ENCODE results near the gene PSG2. TPM values are rescaled to one million over a fixed set of nuclear protein-coding genes. Genes with fewer than 3 reads are reported as not detected.
"Not testable (repeated sequence)": the region's sequence is repeated elsewhere in the genome, so short reads cannot be mapped to it uniquely, and the experiment has no call there.

The PSG2 gene
- total RNA-seq, 2 donors from 2014 or later, result not detected

GRCh38 chr19:43115064-43115463 is 32.6 kb upstream of the PSG2 start:
- ATAC-seq; H3K27me3 ChIP-seq; H3K4me3 ChIP-seq; intact Hi-C loops (cut with DNase I); H3K36me3 ChIP-seq (replicated peaks in 1 of 2; ENCODE audit: insufficient read depth in 1 of 2, low read depth in 2 of 2); H3K27ac ChIP-seq; DNase-seq; H3K4me1 ChIP-seq; H3K9me3 ChIP-seq: not testable (repeated sequence)

GRCh38 chr19:43114626-43115025 is 32.1 kb upstream of the PSG2 start:
- H3K4me1 ChIP-seq, result not testable (repeated sequence)

DNA sequence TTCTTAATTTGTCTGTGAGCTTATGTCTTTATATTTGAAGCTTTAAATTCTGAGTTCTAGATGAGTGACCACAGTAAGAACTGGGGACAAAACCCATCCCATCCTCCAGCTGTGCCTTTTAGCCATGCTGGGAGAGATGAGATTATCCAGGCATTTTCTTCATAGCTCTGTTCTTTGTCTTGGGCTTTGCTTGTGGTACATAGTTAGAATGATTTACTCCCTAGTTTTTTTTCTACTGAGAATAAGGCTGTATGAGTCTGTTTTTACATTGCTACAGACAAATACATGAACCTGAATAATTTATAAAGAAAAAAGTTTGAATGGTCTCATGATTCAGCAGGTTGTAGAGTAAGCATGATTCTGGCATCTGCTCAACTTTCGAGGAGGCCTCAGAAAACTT is 24.9 kb upstream of the PSG2 start:
- H3K9me3 ChIP-seq; H3K4me3 ChIP-seq; intact Hi-C loops (cut with DNase I); H3K4me1 ChIP-seq; ATAC-seq; H3K36me3 ChIP-seq (replicated peaks in 1 of 2; ENCODE audit: insufficient read depth in 1 of 2, low read depth in 2 of 2); H3K27ac ChIP-seq; H3K27me3 ChIP-seq; DNase-seq: not testable (repeated sequence)
- 43 to 73% methylated on average over 1 of the region's 1 CpG for WGBS, 2 donors

More at GRCh38 chr19:43114626-43115025, 32.1 kb upstream of the PSG2 start:
- H3K27ac ChIP-seq; ATAC-seq; H3K36me3 ChIP-seq (replicated peaks in 1 of 2; ENCODE audit: insufficient read depth in 1 of 2, low read depth in 2 of 2); H3K9me3 ChIP-seq; intact Hi-C loops (cut with DNase I); H3K27me3 ChIP-seq; DNase-seq; H3K4me3 ChIP-seq: not testable (repeated sequence)
- 48 to 57% methylated on average over 2 of the region's 2 CpGs for WGBS, 2 donors

DNA sequence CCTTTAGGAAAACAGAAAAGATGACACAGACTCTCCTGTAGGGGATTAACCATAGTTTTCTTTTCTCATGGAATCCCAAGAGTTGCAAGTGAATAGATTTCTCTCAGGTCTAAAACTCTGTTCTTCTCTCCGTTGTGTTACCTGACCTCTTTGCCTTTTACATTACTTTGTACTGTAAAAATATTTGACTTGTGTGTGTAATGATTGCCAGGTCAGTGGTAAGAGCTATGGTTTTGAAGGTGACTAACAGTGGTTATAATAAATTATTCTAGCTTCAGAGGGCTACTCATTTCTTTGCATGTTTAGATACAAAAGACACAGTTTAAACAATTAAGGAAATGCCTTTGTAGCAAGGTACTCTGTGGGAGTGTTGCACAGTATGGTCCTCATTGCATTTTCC is 23.0 kb upstream of the PSG2 start:
- TF ChIP-seq CTCF (IDR thresholded peaks at IDR 0.05), result no peak
- TF ChIP-seq POLR2A (IDR thresholded peaks at IDR 0.05), result no peak
- no peaks in the 10 kb centered on the region for H3K36me3 ChIP-seq (replicated peaks in 1 of 2; ENCODE audit: insufficient read depth in 1 of 2, low read depth in 2 of 2)
- 54 to 57% methylated on average over 1 of the region's 1 CpG for WGBS, 2 donors

GRCh38 chr19:43104215-43104850 is 21.8 kb upstream of the PSG2 start:
- ATAC-seq; H3K4me3 ChIP-seq; H3K27ac ChIP-seq; H3K27me3 ChIP-seq; H3K4me1 ChIP-seq; intact Hi-C loops (cut with DNase I); H3K36me3 ChIP-seq (replicated peaks in 1 of 2; ENCODE audit: insufficient read depth in 1 of 2, low read depth in 2 of 2); H3K9me3 ChIP-seq: not testable (repeated sequence)
- DNase-seq, result peak in 1 of 4 donors; percentile 7
- 39 to 58% methylated on average over 2 of the region's 2 CpGs for WGBS, 2 donors
- peak in 4 of 7 experiments; percentile 5 to 38 (median 16) for TF ChIP-seq CTCF (IDR thresholded peaks at IDR 0.05)

More for the DNA sequence above, 23.0 kb upstream of the PSG2 start:
- Histone ChIP-seq H3K9me3 (peaks cover 0 to 5% (median 0%) of the 10 kb centered on the region in 3 donors), H3K27ac (no peak overlapping the region), H3K27me3 (no peaks in the 10 kb centered on the region), H3K4me3 (no peak overlapping the region), H3K4me1 (no peaks in the 10 kb centered on the region)
- intact Hi-C loops (cut with DNase I), result no loop called here
- ATAC-seq (no peak), DNase-seq (no peak)

DNA sequence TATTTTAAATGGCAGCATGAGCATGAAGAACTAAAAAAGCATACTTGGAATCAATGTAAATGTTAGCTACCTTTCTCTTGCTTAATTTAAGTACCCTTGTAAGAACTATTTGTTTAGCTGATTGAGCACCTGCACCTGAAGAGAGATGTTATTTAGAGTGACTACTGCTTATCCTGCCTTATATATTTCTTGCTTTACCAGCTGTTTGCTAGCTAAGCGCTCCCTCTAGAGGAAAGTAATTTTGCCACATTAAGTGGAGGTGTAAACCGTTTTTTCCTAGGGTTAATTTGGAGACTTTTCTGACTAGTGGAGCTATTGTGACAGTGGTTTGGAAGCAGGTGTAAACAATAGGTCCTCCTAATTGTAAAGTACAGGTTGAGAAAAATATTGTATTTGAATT is 19.4 kb upstream of the PSG2 start:
- 51 to 55% methylated on average over 2 of the region's 2 CpGs for WGBS, 2 donors

DNA sequence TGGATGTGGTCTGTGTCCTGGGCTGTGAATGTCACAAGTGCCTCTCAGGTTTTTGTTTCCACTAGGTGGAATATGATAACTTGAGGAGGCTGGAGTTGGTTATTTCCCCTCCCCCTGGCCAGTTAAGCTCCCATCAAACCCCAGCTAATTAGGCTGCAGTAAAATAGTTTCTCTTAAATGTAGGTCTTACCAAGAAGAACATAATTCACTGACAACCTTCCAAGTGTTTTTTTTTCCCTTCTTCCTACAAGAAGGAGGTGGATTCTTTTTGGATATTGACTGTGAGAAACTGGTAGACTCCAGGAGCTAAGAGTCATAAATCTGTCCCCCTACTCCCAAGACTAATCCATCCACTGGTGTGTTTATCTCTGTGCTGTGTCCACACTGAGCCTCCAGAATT is 15.9 kb upstream of the PSG2 start:
- intact Hi-C loops (cut with DNase I); ATAC-seq; DNase-seq; H3K36me3 ChIP-seq (replicated peaks in 1 of 2; ENCODE audit: insufficient read depth in 1 of 2, low read depth in 2 of 2); H3K4me1 ChIP-seq; H3K27ac ChIP-seq; H3K4me3 ChIP-seq; H3K27me3 ChIP-seq; H3K9me3 ChIP-seq: not testable (repeated sequence)

More for the DNA sequence above, 19.4 kb upstream of the PSG2 start:
- Histone ChIP-seq H3K4me3 (no peak overlapping the region), H3K27me3 (no peaks in the 10 kb centered on the region), H3K27ac (no peak overlapping the region), H3K36me3 (replicated peaks in 1 of 2; ENCODE audit: insufficient read depth in 1 of 2, low read depth in 2 of 2) (no peaks in the 10 kb centered on the region), H3K9me3 (peaks cover 0 to 5% (median 0%) of the 10 kb centered on the region in 3 donors), H3K4me1 (no peaks in the 10 kb centered on the region)
- intact Hi-C loops (cut with DNase I), result no loop called here
- no peak for DNase-seq
- ATAC-seq, result no peak
- TF ChIP-seq CTCF (IDR thresholded peaks at IDR 0.05) (no peak), POLR2A (IDR thresholded peaks at IDR 0.05) (no peak)
